DMS53 (cell line): ENCODE measurements around the gene ITGB8.
"Not testable (repeated sequence)": the region's sequence is repeated elsewhere in the genome, so short reads cannot be mapped to it uniquely, and the experiment has no call there.

ENCODE experiments used
- DNase-seq: peaks from one replicate; lab custom pipeline; 2025; lab: John Stamatoyannopoulos, UW

The ITGB8 gene

DNA sequence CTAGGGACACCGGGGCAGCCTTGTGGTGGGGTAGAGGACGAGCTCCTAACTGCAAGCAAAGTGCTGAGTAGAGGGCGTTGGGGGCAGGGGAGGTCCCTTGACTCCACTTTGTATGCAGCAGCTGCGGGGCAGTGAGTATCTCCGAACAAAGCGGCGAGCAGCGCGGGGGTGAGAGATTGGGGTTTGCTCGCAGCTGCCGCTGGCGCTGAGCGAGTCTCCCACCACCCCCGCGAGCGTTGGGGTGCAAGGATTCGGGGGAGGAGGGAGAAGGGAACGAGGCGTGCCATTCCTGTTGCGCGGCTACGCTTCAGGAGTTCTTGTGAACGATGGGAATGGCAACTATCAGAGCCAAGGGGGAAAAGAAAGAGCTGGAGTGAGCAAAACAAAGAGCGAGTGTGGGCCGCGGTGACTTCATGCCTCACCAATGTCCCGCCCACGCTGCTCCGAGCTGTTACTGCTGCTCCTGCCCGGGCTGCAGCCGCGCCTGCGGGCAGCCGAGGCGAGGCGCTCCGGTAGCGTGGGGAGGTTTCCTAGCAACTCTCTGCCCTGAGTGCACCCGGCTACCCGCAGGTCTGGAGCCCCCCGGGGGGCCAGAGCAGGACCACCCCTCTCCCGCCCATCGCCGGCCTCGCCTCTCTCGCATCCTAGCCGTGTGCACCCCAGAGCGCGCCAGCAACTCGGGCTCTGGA, at the start of gene ITGB8:
Gene ITGB8, plus strand, starts transcription at position 662 of the 689 bp plus-strand sequence. CDS start 907 bp downstream, outside the sequence.
- DNase-seq = peak; percentile 96

DNA sequence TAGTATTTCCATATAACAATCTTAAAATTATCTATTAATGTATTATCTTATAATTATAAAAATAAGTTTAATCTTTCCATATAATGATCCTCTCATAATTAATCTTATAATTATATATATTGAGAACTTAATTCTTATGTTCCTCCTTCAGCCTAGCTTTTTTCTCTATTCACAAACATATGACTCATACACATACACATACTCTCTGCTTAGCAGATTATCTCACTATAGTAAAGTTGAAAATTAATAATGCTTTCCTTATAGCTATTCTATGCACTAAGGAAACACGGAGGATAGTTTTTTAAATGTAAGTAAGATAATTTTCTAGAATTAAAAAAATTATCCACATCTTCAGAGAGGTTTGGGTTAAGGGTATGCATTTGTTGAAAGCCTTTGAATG, 47.7 kb upstream of the ITGB8 start:
- DNase-seq = peak; percentile 82

DNA sequence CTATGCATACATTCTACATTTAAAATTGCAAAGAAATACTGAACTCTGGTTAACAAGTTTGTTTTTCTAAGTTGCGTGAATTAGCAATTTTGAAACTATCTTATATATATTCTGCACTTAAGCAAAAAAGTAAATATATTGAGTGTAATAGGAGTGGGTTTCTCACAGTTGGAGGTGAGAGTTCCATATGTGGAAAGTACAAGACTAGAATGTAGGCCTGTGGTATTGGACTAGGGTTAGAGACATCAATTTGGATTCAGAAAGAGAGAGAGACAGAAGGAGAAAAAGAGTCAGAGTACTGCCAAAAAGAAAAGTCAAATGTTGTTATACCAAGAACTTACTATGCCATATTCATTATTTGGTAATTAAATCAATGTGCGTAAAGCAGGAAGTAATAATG, 47.3 kb upstream of the ITGB8 start:
- DNase-seq = peak; percentile 66

DNA sequence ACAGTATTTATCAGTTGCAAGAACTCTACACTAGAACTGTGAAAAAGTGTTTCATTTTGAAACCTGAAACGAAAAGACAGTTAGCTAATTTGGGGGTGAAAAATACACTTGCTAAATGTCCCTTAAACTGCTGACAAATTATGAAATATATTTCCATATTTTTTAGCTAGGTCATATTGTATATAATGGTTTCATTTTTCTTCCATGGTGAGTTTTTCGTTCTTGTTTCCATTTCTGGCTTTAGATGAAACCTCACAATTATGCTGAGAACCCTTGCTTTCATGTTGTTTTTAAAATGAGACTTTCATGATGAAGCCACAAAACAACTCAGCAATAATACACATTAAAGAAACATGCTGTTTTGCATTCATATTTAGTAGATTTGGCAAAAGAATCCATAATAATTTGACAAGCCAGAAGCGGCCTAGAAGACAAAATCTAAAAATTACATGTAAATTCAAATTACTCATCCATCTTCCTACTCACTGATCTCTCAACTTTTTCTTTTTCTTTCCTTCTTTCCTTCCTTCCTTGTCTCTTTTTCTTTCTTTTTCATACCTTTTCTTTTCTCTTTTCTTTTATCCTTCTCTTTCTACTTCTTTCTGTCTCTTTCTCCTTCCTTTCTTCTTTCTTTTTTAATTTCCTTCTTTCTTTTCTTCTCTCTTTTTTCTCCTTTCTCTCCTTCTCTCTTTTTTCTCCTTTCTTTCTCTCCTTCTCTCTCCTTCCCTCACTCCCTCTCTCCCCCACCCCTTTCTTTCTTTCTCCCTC, 46.5 kb upstream of the ITGB8 start:
- no peak for DNase-seq

DNA sequence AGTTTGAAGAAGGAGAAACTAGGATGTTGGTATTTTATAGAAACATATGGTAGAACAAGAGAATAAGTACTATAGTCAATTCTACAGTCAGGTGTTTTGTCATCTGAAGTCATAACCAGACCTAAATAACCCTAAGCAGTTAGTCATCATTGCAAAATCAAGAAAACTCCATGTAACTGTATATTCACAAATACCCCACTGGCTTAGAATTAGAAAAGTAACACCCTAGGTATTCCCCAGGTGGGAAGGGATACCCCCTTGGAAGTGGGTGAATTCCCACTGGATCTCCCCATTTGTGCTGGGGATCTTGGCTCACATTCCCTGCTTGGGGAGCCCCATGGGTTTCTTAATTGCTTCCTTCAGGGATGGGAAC, 45.9 kb upstream of the ITGB8 start:
- peak; percentile 62 for DNase-seq

DNA sequence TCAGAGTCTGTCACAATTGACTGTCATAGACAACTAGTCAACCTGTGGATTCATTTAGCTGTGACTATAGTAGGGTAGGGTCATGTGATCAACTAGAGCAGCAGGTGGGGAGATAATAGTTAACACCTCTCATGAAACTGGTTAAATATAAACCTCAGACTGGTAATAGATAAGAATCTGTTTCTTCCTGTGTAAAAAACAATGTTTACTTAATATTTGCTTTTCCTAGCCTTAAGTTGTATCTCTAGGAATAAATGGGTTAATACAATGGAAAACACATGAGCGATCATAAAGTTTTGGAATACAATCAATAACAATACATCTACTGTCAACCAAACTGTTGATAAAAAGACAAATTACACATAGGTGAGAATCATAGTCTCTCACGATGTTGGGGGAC, 43.4 kb upstream of the ITGB8 start:
- DNase-seq = peak; percentile 97

DNA sequence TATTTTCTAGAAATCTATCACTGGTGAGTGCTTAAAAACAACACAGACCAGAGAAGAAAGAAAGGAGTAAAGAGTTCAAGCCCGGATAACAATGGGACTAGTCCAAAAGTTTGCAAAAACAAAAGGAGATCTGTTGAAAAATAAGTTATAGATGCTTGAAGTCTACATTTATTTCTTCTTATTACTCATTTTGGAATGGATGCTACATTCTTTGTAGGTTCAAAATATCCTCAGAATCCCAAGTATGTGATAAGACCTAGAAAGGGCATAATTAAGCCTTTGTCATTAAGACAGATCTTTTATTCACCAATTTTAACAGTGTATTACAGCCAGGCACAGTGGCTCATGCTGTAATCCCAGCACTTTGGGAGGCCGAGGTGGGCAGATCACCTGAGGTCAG, 42.7 kb upstream of the ITGB8 start:
- DNase-seq = peak; percentile 58

DNA sequence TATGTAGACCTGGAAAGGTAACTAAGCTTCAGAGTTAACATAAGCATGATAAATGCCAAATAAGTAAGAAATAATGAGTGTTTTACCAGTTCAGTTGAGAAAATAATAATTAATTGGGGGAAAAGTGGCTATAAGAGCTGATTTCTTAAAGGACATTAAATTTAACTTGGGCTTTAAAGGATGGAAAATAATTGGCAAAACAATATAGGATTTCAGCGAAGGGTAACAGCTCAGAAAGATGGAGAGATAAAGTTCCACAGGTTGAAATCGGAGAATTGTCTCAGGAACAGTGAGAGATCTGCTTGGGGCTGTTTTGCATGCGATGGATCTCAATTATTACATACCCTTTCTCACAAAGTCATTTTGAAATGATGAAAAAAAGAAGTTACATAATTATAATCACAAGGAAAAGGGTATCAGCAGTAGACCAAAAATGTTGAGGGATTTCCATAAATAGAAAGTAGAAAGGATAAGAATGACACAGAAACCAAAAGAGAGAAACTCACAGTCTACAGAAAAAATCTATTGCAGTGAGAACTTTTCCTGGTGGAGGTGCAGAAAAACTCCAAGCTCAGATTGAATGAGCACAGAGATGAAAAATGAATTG, 40.1 kb upstream of the ITGB8 start:
- peak; percentile 65 for DNase-seq

DNA sequence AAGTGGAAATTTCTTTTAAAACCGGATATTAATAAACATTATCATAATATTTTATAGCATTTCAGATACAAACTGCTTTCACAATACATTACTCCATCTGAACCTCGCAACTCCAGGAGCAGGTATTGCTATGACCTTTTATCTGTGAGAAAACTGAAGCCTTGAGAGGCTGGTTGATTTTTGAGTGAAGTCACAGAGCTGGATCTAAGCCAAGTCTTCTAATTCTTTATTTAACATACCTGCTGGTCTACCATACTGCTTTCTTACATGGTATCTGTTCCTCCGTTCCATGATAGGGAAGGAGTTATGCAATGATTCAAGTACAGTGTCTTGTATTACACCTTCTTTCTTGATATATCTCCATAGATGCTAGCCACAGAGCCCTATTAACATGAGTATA, 37.4 kb upstream of the ITGB8 start:
- peak; percentile 48 for DNase-seq

DNA sequence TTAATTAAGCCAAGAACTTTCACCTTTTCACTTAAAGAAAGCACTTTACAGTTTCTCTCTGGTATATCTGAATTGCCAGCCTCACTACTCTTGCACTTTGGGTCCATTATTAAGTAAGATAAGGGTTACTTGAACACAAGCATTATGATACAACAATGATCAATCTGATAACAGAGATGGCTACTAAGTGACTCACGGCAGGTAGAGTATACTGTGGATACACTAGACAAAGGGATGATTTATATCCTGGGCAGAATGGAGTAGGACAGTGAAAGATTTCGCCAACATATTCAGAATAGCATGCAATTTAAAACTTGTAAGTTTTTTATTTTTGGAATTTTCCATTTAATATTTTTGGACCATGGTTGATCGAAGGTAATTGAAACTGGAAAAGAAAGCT, 34.3 kb upstream of the ITGB8 start:
- no peak for DNase-seq

DNA sequence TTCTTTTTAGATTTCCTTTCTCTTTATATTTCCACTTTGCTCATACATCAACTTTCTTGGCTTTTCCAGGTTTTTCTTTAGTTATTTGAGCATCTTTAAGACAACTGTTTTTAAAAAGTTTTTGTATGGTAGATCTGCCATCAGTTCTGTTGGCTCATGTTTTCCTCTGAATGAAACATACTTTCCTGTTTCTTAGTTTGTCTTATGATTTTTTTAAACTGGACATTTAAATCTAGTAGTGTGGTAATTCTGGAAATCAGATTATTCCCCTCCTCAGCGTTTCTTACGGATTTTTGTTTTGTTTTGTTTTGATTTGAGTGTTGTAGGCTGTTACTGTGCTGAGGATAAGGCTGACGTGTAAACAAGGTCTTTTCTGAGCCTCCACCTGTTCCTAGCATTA, 33.8 kb upstream of the ITGB8 start:
- DNase-seq = no peak

DNA sequence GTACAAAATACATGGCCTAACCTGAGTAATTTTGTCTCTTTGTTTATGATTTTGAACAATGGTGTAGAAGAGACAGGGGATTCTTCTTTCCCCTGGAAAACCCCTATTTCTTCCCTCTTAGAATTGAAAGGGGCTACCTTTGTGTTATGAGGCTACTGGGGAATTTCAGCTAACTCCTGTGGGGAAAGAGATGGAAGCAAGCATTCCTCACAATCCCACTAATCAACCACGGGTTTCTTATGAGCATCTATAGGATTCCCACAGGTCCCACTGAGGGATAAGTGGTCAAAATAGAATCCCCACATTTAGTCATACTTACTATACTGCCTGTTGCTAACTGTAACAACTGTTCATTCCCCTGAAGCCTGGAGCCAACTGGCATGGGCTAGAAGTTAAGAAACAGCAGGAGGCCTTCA, 32.2 kb upstream of the ITGB8 start:
- DNase-seq = no peak

DNA sequence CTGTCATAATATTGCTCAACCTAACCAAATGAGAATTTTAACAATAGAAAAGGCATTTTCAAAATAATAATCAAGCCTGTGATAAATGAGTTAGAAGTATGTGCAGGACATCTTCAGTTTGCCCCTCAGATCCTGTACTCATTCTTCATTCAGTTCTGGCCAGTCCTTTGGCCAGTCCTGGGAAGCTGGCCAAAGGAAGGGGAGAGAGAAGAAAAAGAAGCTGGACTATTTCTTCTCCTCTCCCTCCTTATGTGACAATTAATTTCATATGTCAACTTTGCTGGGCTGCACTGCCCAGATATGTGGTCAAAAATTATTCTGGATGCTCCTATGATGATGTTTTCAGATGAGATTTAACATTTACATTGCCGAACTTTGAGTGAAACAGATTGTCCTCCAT, 31.6 kb upstream of the ITGB8 start:
- no peak for DNase-seq

DNA sequence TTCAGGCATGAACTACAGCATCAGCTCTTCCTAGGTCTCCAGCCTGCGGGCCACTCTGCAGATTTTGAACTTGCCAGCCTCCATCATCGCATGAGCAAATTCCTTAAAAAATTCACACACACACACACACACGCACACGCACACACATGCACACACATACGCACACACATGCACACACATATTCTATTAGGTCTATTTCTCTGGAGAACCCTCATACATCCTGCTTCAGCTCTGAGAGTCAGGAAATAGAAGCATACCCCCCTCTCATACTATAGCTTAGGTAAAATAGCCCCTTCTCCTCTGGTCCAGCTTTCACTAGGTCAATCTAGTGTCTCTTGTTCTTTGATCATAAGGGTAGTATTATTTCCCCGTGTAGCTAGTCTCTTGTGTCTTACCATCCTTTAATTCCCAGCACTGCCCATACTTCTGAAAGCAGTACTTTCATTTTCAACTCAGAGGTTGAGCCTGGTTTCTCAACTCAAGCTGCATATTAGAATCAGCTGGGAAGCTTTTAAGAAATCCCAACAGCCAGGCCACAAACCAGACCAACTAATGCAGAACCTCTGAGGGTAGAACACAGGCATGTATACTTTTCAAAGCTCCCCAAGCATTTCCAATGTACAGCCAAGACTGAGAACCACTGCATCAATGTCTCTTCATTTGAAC, 30.9 kb upstream of the ITGB8 start:
- DNase-seq = peak; percentile 66

DNA sequence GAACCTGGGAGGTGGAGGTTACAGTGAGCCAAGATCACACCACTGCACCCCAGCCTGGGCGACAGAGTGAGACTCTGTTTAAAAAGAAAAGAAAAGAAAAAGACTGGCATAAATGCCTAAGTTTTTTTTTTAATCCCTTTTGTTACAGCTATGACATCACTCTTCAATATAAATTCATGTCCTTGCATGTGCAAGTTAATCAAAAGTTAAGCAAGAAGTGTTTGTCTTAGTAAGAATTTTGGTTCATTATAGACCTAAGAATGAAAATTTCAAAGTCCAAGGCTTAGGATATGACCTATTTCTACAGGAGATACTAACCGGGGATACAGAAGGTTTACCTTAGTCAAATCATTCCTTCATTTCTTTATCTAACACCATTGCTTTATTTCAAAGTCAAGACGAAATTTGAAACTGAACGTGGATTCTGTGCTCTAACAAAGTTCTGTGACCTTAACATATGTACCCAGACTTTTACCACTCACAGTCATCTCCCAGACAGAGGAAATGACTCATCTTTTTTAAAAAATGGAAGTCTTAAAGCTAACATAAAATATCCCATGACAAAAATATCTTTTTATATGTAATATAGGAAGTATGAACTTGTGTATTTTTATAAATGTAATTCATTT, 29.3 kb upstream of the ITGB8 start:
- peak; percentile 65 for DNase-seq

DNA sequence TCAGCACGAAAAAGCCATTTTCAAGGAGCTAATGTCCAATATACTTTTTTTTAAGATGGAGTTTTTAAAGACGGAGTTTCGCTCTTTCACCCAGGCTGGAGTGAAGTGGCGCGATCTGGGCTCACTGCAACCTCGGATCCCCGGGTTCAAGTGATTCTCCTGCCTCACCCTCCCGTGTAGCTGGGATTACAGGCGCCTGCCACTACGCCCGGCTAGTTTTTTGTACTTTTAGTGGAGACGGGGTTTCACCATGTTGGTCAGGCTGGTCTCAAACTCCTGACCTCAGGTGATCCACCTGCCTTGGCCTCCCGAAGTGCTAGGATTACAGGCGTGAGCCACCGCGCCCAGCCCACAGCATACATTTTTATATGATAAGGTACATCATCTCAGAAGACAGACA, 28.4 kb upstream of the ITGB8 start:
- DNase-seq = not testable (repeated sequence)

DNA sequence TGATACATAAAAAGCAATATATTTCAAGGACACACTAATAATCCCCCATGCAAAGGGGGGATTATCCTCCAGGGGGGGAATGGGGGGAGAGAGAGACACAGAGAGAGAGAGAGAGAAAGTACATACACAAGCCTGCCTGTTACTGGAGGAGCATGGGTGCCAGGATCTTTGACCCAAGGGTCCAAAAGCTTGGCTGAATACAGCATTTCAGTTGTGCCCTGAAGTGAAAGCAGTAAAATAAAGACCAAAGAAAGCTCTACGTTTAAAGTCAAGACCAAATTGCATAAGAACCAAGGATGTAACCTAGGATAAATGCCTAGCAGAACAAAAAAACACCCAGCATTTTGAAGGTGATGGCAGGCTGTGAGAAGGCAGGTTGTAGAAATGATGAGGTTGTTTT, 27.8 kb upstream of the ITGB8 start:
- DNase-seq = peak; percentile 68

DNA sequence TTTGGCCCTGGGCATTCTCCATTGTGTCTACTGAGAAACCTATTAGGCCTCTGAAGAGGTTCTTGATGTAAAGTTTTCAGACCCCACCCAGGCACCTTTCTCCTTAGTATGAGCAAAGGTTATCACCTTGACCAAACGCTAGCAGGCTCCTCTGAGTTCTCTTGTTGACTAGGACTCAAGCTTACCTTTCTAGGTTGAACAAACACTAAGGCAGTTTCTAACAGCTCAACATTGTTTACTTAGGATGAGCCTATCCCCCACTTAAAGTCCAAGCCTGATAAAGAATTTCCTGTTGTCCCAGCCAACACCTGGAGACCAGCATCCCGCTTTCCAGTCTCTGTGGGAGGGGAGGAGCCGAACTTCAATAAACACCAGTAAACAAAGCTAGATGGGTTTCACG, 26.3 kb upstream of the ITGB8 start:
- peak; percentile 100 for DNase-seq

DNA sequence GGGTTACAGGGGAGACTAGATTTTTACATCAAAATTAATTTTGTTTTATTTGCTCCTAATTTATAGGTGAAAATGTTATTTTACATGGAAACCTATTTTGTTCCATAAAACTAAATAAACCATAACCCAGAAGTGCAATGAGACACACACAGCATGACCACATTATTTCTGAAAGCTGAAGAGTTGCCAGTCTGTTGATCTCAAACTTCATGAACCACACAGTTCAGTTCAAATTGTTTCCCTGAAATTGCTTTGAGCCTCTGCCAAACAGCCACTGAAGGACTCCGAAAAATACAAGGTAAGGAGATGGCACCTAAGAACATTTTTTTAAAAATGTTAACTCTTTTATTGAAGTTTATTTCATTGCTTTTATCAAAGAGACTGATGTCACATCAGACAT, 25.0 kb upstream of the ITGB8 start:
- peak; percentile 70 for DNase-seq

DNA sequence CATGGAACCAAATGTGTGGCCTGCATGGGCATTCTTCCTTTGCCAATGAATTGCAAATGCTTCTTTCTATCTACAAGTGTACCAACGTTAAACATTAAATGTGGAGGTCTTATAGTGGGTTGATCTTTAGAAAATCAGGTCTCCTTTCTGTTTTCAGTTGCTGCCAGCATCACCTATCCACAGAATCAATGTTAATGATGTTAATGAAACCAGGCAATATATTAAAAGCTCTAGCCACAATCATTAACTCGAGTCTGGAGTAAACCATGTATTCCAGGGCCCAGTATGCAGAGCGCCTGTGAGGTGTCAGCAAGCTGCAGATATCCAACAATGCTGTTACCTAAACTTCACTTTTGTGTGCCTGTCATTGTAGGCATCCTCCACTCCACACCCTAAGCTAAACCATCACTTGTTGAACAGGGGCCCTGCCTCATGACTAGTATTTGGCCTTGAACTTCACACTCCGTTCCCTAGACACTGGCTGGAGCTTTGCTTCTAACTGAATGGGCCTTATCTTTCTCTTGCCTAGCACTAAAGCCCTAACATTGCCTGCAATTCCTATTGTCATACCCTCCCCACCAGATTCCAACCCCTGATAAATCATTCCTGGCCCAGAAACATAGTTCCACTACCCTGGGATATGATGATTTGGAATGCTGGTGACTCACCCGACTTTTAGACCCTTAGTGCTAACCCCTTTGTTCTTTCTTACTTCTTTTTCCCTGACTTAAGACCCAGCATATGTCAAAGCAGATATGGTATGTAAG, 24.3 kb upstream of the ITGB8 start:
- peak; percentile 78 for DNase-seq

DNA sequence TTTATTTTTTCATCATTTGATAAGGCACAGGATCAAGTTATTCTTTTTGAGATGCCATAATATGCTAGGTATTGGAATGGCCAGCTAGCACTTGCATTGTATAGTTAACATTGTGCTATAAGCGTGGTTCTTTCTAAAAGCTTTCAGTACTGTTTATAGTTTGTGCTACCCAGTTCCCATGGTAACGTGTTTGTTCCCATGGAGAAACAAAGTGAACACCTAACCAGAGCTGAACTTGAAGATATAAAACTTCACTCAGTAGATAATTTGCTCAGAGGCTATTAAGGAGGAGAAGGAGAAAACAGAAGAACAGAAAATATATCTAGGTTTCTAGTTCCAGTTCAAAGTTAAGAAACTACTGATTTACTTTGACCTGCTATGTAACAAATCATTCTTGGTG, 23.6 kb upstream of the ITGB8 start:
- peak; percentile 99 for DNase-seq
